GM19238 (cell line): ENCODE measurements around the gene C4BPA.

Experiments used
- DNase-seq: peaks from one replicate; pipeline ENCODE4 v3.0.0; 2011; ENCODE audit warnings: low spot score; ENCODE audit not compliant: insufficient read length

Gene C4BPA

DNA sequence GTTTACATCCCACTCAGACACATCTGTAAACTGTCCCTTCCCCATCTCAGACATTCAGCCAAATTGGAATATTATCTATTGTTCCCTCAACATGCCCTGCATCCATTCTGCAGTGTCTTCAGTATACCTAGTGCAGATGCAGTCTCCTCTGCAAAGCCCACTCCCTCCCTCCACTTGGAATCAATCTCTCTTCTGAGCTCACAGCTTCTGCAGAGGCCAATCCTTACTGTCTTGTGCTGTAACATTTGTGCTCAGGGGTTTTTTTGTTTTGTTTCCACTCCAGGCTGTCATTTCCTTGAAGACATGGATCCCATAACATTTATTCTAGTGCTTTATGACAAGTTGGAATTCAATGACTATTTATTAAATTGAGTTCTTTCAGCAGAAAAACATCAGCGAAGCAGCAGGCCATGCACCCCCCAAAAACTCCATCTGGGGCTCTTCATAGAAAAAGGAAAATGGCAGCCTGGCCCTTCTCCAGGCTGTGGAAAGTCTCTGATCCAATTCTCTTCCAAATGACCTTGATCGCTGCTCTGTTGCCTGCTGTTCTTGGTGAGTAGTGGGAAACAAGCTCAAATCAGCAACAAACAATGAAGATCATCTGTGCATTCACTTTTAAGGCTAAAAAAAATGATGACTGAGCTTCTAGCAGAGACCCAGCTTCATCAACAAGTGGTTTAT lies 8.7 kb downstream of the C4BPA start:
- DNase-seq, result no peak

DNA sequence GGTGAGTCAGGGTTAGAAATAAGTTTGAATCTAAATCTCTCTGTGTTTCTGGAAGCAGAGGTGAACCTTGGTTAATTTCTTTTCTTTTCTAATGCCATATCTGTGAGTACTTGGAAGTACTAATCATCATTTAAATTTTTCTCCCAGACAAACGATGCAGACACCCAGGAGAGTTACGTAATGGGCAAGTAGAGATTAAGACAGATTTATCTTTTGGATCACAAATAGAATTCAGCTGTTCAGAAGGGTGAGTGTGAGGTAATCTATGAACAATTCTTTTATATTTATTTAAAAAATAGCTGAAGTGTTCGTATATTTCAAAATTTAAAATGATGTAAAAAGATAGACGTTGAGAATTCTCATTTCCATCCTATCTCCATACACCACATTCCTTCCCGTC lies 11.2 kb downstream of the C4BPA start:
- DNase-seq, result no peak

DNA sequence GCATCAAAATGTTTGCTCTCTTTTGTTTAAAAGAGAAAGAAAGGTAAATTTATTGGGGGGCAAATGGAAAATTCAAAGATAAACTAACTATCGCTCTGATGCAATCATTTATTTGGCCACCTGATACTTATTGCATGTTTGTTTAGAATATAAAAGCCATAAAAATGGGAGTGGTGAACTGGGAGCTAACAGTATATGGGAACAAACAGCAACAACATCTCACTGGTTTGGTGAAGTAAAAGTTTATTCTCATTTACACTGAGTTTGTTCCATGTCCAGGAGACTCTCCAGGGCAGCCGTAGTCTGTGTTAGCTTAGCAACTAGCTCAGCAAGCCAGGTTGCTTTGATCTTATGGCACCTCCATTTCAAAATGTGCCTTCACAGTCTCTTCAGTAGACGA lies 20.4 kb downstream of the C4BPA start:
- no peak for DNase-seq

DNA sequence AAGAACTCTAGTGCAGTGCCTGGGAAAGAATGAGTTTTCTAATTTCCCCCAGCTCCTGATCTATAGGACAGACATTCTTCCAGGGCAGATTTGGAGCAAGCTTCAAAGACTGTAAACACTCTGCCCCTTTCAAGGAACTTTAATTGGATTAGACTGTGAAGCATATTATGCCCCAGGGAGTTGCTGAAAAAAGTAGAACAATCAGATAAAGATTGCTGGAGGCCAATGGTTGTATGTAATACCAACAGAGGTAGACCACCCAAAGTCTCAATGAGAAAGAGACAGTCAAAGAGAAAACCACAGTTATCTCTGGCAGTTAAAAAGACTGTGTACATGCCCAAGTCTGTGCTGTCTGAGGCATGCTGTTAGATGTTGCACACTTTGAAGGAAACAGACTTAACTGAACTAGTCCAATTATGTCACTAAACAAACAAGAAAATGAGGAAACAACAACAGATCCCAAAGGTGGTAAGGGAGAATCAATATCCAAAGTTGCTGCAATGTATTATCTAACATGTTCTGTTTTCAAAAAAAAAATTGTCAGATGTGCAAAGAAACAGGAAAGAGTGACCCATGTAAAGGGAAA lies 24.4 kb downstream of the C4BPA start:
- no peak for DNase-seq

DNA sequence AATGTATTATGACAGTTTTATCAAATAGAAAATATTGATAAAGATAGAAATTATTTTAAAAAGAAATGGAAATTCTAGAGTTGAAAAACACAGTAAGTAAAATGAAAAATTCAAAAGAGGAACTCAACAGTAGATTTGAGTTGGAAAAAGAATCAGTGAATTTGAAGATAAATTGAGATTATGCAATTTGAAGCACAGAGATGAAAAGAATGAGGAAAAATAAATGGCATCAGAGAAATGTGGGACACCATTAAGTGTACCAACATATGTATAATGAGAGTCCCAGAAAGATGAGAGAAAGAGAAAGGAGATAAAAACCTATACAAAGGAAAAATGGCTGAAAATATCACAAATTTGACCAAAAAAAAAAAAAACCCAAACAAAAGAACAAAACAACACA lies 25.0 kb downstream of the C4BPA start:
- DNase-seq, result no peak

DNA sequence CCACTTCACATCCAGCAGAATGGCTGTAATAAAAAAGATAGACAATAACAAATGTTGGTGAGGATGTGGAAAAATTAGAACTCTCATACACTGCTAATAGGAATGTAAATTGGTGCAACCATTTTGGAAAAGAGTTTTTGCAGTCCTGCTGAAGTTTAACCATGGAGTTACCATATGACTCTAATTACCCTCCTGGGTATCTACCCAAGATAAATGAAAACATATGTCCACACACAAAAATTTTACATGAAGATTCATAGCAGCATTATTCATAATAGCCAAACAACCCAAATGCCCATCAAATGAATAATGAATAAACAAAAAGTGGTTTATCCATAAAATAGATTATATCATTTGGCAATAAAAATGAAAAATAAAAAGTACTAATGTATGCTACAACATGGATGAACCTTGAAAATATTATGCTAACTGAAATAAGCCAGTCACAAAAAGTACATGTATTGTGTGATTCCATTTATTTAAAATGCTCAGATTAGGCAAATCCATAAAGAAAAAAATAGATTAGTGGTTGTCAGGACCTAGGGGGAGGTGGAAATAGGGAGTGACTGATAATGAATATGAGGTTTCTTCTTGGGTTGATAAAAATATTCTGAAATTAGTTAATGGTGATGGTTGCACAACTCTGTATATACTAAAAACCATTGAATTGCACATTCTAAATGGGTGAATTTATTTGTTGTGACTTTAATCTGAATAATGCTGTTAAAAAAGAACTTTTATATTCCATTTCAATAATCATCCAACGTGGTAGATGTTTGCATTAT lies 26.4 kb downstream of the C4BPA start:
- no peak for DNase-seq

DNA sequence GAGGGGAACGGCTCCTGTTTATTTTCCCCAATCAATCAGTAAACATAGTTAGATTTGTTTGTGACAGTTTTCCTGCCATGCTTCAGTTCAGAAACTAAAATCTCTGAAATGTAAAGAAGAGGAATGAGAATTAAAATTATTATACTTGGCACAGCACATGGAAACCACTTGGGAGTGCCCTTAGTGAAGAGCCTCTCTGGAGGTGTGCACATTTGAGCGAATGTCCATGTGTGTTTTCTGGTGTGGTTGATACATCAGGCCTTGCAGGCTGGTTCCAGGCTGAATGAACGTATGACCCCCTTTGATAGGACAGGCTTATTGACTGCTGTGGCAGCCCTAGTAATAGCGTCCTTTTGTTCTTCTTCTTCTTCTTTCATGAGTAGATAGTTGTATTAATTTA lies 27.1 kb downstream of the C4BPA start:
- DNase-seq, result no peak

DNA sequence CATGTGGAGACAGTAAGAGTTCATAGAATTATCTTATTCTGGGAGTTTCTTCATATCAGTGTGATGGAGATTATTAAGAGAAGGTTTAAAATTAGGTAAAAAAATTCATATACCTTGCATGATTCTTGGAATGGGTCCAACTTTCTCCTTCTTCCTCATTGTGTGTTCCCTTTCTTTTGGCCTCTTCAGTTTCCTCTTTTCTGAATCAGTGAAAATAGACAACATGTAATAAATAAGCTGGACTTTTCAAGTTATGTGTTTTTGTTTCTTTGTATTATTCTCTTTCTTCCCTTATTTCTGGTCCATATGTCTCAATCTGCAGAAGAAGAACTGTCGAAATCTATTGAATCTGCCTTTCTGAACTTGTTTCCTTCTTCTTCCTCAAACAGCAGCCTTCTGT lies 30.5 kb downstream of the C4BPA start:
- no peak for DNase-seq

DNA sequence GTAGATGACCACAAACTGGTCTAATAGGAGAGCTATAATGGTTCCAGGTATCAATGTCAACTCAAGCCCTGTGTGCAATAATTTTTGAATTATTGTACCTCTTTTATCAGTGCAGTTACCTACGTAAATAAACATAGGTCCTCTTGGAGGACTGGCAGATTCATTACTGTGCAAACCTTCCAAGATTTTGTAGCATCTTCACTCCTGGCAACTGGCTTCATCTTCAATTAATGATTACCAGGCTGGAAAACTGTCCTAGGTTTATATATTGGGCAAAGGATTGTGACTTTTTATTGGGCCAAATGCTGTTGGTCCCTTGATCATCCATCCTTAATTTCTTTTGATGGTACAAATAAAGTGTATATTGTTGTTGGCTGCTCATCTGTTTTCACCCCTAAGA lies 35.6 kb downstream of the C4BPA start:
- DNase-seq, result no peak

DNA sequence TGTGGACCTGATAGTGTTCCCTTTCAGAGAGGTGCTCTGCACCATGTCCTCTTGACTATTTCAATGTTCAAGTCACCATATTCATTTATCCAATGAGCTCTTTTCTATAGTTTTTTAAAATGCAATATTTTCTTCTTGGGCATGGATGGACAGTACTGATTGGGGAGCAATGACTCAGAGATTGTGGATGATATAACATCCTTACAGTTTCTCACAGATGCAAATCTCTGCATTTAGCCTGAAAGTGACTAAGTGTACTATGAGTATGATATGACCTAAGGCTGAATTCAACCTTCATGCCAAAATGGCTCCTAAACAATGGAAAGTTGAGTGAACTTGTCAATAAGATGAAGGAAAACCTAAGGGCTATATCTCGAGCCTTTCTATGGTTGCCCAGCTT lies 36.5 kb downstream of the C4BPA start:
- DNase-seq, result no peak

DNA sequence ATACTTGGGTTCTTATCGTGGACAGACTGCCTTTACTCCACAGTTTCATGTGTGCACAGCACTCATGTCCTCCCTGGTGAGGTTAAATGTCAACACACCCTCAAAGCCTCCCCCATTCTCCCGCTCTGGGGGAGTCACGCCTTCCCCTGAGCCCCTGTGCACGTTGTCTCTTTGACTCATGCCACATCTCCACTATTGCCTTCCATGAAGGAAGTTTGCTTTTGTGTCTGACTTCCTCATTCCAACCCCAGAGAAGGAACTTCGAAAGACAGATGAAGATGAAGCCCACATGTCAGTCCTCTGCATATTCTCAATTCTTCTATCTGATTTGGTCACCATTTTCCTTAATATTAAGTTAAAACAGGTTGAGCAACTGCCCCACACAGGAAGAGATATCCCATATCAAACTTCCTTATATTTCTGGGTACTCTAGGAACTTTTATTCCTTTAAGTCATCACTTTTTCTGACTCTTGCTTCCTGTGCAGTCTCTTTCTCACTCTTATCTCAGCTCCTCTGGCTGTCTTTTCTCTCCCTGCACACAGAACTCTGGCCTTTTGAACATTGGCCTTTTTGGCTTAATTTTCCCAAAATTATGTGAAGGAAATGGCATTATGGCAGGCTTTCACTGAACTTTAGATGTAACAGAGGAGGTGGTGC lies 41.5 kb downstream of the C4BPA start:
- no peak for DNase-seq

DNA sequence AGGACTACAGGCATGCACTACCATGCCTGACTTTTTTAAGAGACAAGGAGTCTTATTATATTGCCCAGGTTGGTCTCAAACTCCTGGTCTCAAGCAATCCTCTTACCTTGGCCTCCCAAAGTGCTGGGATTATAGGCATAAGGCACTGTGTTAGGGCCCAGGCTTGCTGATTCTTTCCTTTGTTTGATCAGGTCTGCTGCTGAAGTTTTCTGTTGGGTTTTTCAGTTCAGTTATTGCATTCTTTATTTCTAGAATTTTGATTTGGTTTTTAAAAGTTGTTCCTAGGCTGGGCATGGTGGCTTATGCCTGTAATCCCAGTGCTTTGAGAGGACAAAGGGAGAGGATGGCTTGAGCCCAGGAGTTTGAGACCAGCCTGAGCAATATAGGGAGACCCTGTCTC lies 47.9 kb downstream of the C4BPA start:
- no peak for DNase-seq

DNA sequence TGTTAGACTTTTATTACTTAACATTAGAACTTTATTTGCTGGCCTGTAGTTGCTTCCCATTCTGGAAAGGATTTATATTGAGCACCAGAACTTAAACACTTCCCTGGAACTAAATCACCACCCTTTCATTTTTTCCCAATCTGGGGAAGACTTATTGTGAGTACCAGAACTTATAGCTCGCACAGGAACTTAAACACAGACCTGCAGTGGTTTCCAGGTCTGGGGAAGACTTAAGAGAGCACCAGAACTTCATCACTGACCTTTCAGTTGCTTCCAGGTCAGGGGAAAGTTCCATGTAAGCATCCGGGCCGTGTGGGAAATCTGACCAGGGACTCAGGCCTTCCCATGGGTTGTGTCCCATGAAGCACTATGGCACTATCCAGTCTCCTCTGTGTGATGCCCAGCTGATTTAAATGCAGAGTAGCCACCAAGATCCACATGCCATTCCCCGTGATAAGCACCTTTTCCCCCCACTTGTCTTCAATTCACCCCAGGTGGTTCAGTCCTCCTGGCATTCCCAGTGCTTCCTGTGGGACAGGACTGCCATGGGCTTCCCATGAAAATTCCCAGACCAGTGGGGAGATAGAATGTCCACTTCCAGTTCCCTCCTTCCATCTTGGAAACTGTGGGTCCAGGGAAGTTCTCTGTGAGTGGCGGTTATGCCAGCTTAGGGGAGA lies 48.9 kb downstream of the C4BPA start:
- DNase-seq, result no peak

DNA sequence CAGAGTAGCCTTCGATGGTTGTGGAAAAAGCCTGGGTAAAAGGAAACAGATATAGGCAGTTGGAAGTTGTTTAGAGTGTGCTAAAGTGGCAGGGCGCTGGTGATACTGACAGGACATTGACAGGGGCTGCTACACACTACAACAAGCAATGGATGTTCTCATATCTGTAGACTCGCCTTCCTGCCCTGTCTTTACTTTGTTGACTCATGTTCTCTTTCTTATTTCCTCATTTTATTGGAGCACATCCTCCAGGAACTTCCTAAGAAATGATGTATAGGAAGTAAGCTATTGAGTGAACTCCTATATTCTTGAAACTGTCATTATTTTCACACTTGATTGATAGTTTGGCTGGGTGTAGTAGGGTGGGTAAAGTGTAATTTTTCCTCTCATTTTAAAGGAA lies 51.0 kb downstream of the C4BPA start:
- no peak for DNase-seq

DNA sequence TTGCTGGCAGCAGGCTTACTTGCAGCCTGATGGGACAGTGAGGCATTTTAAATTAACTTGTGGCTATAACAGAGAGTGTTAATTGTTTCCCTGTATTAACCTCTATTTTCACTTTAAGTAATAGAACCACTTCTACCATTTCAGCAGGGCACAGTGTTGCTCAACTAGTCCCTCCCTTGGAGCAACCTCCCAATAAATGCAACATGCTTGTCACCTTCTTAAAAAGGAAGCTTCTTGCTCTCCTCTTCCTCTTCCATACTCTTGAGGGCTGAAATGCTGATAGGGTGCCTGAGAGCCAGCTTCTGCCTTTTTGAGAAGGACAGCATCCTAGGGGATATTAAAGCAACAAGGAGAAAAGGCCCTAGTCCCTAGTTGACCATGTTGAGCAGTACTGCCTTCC lies 52.1 kb downstream of the C4BPA start:
- no peak for DNase-seq

DNA sequence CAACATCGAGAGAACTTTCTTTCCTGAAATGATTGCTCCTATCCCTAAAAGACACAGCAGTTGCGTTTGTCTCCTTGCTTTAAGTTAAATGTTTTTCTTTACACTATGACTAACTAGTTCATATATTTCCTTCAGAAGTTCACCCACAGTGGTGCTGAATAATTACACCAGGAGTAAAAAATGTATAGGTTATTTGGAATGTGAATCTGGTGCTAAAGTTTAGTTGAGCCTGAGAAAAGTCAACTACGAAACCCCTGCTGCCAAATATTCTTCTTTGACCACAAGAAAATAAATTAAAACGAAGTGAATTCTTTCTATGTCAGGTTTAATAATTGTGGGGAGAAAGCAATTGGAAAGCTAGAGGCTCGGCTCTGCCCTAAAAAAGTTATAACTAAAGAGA lies 52.8 kb downstream of the C4BPA start:
- DNase-seq, result no peak

DNA sequence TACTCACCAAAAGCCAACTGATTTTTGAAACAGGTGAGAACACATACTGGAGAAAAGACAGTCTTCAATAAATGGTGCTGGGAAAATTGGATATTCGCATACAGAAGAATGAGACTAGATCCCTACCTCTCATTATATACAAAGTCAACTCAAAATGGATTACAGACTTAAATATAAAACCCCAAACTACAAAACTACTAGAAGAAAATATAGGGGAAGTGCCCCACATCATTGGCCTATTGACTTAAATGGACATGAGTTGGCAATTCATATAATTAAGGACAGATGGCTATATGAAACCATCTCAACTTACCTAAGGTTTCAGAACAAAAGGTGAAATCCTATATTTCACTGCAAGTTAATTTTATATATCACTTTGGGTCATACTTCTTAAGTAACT lies 60.1 kb downstream of the C4BPA start:
- no peak for DNase-seq

DNA sequence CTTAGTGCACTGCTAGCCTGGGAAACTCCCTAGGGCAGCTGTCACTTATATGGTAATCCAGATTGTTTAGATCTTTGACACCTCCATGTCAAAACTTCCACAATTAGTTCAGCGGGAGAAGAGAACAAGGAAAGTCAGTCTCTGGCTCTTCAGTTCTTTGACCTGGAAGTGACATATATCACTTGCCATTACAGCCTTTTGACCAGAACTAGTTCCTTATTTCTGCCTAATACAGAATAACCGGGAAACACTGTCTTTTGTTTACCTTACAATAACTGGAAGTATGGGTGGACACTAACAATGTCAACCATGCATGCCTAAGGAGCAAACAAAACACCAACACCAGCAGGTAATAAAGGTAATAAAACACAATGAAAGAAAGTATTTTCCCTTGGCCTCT lies 68.3 kb downstream of the C4BPA start:
- DNase-seq, result no peak

DNA sequence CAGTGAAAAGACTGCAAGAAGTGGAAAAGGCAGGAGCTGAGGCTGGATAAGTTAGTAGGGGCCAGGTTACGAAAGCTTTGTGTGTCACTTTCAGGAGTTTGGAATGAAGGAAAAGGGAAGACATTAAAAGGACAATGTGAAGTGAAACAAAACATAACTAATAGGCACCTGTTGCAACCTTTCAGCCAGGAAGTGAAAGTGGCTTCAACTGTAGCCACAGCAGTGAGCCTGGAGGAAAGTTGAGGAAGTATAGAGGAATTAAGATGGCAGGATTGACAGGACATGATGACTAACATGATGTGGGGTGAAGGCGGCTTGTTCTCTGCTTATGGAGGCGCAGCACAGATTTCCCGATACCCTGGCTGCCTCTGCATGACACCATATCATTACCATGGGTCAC lies 68.9 kb downstream of the C4BPA start:
- DNase-seq, result no peak

DNA sequence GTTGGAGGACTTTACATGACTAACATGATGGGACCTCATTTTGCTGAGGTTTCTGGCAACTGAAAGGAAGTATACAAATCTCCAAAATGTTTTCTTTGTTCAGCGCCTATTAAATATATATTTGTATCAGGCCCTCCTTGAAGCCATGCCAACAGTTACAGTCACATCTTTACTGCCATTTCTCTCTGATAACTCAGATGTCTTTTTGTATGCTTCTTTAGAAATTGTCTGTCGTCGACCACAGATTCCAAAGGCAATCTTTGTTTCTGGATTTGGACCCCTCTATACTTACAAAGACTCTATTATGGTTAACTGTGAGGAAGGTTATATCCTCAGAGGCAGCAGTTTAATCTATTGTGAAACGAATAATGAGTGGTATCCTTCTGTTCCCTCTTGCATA lies 69.4 kb downstream of the C4BPA start:
- no peak for DNase-seq

DNA sequence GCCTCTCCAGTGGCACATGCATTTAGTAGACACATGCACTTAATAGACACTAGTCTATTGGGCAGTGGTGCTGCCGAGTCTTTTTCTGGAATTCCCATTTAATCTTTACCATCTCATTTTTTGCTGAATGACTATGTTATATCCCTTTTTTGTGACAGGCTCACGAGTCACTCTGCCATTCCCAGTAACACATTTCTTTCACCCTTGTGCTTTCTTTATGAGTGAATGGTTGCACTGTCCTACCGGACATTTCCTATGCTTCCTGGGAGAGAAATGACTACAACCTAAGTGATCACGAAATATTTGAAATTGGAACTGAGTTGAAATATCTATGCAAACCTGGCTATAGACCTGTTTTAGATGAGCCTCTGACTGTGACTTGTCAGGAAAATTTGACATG lies 70.9 kb downstream of the C4BPA start:
- DNase-seq, result no peak

DNA sequence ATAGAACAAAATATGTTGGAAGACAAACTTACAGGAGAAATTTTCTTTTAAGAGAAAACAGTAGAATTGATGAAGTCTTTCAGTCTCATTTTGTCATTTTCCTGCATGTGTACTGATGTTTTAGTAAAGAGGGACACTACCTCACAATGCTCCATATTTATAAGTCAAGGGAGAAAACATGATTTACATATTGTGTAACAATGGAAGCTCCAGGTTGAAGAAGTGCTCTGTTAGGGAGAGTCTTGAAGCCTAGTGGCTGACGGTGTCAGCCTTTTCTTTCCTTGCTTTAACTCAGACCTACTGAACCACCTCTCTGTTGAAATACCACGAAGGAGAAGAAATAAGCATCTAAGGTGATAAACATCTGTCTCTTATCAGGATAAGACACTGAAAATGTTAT lies 75.0 kb downstream of the C4BPA start:
- no peak for DNase-seq
